HG03103 (cell line): Measurements from ENCODE around the gene SLC44A5.
A peak's percentile ranks its signal among the peaks of the same experiment; 100 is the strongest.
"Not testable (repeated sequence)": the region's sequence is repeated elsewhere in the genome, so short reads cannot be mapped to it uniquely, and the experiment has no call there.

ENCODE experiments used
- ATAC-seq: cut with Tn5 transposase; IDR thresholded peaks from one replicate; pipeline ENCODE4 v1.9.1; 2021; ENCODE audit warnings: low read depth; ENCODE audit not compliant: unreplicated experiment

Gene SLC44A5

DNA sequence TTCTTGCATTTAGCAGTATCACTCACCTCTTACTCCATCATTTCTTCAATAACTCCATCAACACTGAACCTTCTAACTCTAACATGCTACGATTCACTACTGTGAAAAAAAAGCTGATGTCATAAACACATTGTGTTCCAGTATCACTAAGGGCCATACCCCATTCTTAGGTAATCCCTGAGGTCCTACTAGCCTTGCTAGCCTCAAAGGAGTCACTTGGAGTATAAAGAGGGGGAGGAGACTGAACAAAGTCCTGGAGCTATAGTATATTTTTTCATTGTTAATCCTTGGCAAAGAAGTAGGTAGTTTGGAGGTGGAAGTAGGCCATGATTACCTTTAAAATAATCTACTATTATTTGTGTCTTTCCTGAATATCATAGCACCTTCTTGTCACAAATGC lies at the start of gene SLC44A5:
Gene SLC44A5, minus strand, starts transcription at position 101 of the 400 bp plus-strand sequence. CDS start 69,667 bp downstream, outside the sequence.
- no peak for ATAC-seq

DNA sequence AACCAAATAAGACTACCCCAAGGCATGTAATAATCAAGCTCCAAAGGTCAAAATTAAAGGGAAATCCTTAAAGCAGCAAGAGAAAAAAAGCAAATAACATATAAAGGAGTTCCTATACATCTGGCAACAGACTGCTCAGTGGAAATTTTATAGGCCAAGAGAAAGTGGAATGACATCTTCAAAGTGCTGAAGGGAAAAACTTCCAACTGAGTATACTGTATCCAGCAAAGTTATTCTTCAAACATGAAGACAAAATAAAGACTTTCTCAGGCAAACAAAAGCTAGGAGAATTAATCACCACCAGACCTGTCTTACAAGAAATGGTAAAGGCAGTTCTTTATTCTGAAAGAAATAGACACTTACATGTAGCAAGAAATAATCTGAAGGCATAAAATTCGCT lies 45.0 kb upstream of the SLC44A5 start:
- no peak for ATAC-seq

DNA sequence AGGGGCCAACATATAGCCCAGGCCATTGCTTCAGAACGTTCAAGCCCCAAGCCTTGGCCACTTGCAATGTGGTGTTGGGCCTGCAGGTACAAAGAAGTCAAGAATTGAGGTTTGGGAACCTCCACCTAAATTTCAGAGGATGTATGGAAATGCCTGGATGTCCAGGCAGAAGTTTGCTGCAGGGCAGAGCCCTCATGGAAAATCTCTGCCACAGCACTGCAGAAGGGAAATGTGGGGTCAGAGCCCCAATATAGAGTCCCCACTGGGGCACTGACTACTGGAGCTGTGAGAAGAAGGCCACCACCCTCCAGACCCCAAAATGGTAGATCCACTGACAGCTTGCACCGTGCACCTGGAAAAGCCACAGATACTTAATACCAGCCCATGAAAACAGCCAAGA lies 36.3 kb upstream of the SLC44A5 start:
- not testable (repeated sequence) for ATAC-seq

DNA sequence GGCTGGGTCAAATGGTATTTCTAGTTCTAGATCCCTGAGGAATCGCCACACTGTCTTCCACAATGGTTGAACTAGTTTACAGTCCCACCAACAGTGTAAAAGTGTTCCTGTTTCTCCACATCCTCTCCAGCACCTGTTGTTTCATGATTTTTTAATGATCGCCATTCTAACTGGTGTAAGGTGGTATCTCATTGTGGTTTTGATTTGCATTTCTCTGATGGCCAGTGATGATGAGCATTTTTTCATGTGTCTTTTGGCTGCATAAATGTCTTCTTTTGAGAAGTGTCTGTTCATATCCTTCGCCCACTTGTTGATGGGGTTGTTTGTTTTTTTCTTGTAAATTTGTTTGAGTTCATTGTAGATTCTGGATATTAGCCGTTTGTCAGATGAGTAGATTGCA lies 34.2 kb upstream of the SLC44A5 start:
- not testable (repeated sequence) for ATAC-seq

DNA sequence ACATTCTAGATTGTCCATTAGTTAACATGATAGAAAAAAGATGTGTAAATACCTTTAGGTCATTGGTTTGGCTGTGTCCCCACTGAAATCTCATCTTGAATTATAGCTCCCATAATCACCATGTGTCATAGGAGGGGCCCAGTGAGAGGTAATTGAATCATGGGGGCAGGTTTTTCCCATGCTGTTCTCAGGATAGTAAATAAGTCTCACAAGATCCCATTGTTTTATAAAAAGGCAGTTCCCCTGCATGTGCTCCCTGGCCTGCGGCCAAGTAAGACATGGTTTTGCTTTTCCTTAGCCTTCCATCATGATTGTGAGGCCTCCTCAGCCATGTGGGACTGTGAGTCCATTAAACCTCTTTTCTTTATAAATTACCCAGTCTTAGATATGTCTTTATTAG lies 32.5 kb upstream of the SLC44A5 start:
- no peak for ATAC-seq

DNA sequence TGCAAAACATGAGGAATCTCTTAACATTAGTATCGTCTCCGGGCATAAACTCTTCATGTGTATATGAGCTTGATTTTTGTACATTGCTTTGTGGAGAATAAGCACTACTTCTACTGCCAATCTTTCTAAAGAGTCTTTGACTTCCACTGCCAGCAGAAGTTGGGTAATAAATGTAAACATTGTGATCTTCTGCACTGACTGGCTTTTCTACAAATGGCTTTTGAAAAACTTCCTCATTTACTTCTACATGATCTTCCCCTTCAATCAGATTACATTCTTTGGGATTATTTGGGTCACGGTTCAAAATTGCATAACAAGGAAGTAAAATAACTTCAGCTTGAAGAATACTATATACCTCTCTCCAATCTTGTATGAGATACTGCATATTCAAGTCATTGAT lies 30.4 kb upstream of the SLC44A5 start:
- no peak for ATAC-seq

DNA sequence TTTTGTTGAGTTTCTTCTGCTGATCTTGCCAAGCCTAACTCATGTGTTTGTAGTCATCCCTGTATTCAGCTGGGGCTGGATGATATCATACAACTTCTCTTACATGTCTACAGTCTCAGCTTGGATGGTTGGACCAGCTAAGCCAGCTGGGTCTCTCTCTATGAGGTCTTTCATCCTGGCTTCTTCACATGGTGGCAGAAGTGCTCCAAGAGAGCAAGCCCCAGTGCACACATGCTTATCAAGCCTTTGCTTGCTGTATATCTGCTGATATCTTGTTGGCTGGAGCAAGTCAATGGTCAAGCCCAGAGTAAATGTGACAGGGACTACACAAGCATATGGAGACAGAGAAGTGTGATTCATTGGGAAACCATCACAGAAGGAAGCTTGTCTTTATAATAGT lies 29.2 kb upstream of the SLC44A5 start:
- ATAC-seq, result no peak

DNA sequence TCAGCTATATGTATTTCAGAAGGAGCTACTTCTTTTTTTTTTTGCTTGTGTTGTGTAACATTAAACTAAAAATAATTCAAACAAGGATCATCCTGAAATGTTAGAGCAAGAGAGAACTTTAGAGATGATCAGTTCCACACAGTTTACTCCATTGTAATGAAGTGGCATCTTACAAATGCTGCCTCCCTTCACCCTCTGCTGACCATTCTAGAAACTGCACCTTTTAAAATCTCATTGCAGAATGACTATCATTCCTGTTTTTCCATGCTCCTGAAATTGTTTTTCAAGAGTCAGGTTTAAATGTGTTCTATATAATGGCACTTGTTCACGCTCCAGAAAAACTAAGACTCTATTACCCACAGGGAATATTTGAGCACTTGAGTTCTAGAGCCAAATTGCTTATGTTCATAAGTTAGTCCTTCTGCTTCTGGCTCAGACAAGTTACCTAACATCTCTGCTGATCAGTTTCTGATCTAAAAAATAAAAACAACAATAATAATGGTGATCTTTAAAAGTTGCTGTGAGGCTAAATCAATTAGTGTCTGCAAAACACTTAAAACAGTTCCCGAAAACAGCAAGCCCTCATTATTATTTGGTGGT lies 21.5 kb upstream of the SLC44A5 start:
- peak; percentile 93 for ATAC-seq

DNA sequence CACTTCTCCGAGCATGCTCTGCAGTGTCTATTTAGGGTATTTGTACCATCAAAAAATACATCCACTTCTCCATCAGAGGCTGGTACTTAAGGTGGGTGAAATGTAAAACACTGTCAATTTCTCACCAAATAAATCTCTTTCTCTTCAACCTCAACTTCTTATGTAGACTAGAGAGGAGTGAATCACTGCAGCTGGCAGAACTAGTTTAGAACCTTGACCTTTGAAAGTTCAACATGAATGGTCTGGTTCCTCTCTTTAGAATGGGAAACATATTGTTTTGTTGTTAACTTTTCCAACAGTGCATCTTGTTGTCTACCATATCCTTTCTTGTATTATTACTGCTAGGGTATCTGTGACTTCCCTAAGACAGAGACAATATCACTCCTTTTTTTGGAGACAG lies 20.1 kb upstream of the SLC44A5 start:
- ATAC-seq, result no peak

DNA sequence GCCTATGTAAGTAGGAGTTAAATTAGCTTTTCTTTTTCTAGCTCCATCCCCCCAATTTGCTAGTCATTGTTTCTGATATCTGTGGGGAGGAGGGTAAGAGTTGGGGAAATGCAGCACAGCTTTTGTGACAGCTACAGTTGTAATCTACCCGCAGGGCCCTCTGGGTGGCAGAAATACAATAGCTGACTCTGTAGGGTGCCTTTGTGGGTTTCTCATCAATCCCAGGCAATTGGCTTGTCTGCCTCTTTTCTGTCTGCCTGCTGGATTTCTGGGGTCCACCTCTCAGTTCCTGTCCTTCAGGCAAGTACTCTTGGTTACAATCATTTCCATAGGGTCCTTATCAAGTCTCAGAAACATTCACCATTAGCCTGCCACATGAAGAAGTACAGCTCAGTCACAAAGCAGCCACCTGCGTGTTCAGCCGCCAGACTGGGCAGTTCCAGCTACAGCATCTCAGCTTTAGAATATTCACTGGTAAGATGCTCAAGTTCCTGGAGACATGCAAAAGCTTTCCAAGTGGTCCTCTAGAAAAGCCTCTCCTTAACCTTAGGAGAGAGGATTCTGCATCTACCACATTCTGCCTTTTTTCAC lies 19.2 kb upstream of the SLC44A5 start:
- no peak for ATAC-seq

DNA sequence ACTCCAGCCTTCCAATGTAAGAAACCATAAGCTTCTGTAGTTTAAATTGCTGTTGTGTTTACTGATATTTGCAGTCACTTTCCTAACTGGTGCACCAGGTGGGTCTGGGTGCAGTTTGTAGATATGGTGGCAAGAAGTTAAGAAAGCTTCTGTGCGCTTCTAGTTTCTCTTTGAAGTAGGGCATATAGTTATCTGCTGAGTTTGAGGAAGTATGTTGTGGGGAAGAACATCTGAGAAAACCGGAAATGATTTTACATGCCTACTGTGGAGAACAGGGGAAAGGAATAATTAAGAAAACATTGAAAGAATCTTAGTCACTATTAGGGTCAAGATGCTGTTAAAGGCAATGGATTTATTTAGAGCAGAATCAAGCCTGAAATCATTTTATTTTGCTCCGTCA lies 14.9 kb upstream of the SLC44A5 start:
- no peak for ATAC-seq

DNA sequence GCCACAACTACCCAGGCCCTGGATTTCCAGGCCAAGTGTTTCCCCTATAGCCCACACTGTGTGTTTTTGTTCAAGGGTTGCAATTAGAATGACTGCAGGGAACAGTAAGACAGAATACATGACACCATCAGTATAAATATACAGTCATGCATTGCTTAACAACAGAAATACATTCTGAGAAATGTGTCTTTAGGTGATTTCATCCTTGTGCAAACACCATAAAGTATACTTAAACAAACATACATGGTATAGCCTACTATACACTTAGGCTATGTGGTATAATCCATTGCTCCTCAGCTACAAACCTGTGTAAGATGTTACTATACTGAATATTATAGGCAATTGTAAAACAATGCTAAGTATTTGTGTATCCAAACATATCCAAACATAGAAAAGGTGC lies 7.5 kb upstream of the SLC44A5 start:
- ATAC-seq, result no peak

DNA sequence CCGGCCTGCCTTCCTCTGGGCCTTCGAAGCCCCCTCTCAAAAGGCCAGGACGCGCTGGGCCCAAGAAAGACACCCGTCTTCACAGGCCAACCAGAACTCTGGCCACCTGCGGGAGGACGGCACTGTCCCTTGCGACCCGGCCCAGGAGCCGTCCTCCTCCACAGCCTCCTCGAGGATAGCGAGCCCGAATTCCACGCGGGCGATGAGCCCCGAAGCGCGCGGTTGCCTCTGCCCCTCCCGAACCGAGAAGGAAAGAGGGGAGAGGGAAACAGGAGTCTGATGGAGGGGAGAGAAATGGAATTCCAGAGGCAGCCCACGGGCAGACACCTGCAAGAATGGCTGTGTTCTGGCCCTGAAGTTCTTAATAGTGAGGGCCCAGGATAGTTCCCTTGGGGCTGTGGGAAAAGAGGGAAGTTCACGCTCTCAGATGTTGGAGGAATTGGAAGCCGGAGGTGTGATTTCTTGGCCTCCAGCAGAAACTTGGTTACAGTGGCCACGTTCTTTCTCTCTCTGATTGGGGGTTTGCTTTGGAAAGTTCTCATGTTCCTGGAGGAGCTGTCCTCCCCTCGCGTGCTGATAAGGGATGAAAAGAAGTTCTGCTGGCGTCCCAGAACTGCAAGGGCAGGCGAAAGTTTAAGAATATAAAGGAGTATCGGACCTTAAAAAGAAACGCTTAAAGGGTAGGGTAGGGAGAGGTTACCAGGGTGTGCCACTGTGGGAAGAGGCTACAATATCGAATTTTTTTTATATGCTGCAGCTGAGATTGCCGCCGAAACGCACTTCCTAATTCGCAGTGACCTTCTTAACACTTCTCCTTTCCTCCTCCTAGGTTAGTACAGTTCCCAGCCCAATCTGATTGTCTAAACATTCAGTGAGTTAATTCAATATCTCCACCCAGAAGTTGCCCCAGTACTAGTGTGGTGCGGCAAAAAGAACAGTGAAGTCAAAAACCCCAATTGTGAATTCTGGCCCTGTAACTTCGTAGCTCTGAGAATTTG lies 5.8 kb upstream of the SLC44A5 start:
- ATAC-seq, result no peak

DNA sequence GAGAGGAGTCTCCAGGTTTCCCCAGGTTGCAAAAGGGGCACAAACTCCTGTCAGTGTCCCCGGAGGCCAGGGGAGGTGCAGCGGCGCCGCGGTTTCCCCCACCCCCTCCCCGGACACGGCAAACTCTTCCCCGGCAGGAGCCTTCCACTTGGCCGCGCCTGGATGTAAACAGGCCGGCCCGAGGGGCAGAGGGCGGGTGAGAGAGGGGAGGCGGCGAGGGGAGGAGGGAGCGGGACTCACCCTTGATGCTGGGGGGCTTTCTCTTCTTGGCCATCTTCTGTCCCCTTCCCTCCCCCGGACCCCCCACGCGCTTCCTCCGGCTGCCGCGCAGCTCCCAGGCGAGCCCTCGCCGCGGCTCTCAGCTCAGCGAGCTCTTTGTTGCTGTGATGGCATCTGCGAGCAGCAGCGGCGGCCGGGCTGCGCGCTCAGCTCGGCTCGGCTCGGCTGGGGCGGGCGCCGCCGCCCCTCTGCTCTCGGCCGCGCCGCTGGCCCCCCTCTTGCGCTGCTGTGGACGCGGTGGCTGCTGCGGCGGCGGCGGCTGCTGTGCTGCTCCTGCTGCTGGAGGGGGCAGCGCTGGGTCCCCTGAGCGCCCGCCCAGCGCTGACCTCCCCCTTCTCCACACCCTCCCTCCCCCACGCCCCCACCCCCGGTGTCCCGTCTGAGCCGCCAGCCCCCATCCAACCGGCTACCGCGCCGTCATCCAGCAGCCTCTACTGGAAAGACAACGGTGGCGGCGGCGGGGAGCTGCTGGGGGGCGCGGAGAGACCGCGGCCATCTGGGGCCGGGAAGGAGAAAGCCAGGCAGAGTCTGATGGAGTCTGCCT lies 4.9 kb upstream of the SLC44A5 start:
- no peak for ATAC-seq

DNA sequence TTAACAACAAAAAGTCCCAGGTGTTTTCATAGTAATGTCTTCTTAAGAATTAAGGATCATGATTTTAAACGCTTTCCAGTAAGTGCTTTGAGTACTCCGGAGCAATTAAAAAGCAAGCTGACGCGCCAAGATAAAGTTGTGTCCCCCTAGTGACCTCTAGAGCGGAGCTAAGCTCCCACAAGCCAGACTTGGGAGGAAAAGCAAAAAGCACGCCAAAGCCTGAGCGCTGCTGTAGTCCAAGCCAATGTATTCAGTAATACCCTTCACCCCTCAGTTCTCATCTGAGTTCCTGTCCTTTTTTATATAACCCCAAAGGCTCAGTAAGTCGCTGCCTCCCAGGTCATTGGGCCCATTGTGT lies 3.5 kb upstream of the SLC44A5 start:
- ATAC-seq, result peak; percentile 8

DNA sequence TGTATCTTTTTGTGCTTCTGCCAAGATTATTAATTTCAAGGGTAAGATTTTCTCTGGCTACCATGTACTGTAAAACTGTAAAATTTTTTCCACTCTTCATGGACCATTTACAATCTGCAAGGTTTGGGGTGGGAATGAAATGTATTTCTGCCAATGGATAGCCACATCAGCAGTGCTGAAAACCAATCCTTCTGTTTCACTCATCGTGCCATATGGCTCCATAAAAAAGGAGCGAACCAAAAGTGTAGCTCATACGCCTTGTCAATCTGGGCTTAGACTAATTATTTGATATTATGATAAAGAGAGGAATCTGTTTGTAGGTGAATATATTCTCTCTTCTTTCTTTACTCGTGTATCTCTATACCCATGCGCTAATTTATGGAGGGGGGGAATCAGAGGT lies 3.0 kb upstream of the SLC44A5 start:
- no peak for ATAC-seq

DNA sequence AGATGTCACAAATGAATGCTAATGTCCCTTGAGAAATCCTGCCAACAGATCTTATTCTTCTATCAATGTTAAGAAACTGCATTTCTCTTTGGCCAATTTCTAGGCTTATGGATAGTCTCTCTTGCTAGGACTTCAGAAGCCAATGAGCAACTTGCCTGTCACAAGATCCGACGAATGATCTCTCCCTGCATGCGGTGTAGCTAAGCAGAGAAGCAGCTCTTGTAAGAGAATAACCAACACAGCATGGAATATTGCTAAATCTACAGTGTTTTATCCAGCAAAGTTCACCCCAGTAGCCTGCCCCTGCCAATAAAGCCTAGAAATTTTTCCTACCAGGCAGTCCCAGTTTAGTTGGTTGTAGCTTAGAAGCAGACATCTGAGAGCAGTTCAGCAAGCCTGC lies 2.1 kb upstream of the SLC44A5 start:
- no peak for ATAC-seq

DNA sequence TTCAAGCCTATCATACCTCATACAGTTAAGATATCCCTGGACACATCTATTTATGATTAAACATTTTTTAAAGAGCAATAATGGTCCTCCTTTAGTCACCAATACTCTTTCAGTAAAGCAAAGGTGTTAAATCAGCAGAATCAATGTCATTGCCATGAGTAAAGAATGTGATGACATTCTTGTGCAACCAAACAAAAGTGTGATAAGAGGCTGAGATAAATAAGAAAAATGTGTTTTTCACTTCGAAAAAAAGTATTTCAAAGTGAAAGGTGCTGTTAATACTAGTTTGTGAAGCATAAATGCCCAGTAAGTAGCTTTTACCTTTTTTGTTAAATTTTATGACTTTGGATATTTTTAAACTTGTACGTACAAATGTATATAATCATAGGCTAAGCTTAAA lies 8.4 kb downstream of the SLC44A5 start:
- ATAC-seq, result no peak

DNA sequence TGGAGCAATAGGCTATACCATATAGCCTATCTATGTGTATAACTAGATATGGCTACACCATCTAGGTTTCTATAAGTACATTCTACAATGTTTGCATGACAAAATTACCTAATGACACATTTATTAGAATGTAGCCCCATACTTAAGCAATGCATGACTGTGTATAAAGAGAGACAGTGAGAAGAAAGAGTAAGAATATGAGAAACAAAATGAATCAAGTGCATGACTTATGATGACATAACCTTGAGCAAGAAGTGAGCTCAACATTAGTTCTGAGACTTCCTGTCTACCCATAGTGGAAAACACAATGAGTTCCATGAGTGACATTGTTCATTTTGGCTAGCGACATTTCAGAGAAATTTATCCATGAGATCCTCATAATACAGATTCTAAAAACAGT lies 10.1 kb downstream of the SLC44A5 start:
- no peak for ATAC-seq

DNA sequence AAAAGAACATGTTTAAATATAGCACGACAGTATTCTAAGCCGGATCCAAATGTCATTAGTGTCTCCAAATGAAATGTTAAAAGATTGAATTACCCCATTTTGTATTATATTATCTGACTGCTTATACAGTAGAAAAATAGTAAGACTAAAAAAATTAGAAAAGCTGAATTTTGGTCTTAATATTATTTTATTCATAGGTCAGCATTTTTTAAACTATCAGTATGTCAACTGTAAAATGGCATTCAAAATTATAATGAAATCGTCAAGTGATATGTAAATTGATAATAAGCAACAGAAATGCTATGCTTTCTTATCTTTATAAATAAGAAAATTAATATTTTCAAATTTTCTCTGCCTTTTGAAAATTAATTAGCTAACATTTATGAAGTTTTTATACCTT lies 16.6 kb downstream of the SLC44A5 start:
- no peak for ATAC-seq

DNA sequence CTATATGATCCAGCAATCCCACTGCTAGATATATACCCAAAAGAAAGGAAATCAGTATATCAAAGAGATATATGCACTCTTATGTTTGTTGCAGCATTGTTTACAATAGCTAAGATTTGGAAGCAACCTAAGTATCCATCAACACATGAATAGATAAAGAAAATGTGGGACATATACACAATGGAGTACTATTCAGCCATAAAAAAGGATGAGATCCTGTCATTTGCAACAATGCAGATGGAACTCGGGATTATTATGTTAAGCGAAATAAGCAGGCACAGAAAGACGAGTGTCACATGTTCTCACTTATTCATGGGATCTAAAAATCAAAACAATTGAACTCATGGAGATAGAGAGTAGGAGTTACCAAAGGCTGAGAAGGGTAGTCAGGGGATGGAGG lies 17.5 kb downstream of the SLC44A5 start:
- ATAC-seq, result not testable (repeated sequence)
